Calu3 (cell line): Measurements from ENCODE around the gene FBXW11. TPM values are rescaled to one million over a fixed set of nuclear protein-coding genes. Genes with fewer than 3 reads are reported as not detected.
"Not testable (repeated sequence)": the region's sequence is repeated elsewhere in the genome, so short reads cannot be mapped to it uniquely, and the experiment has no call there.

Experiments
- BruUV-seq: library from RNA; stranded (reverse); fragments of 400-500 nt; replicated peaks from 2 replicates; lab custom pipeline; 2021; lab: Mats Ljungman, UMichigan
- CTCF ChIA-PET: fragments of 300-600 bp; sonication (Branson Sonifier 250); formaldehyde crosslinking; loops from one replicate; lab custom pipeline; 2022; ENCODE audit warnings: antibody characterized with exemption; lab: Charles Lee
- DNase-seq: peaks from one replicate; pipeline ENCODE4 v3.0.0; 2022
- H3K27ac Mint-ChIP-seq: one replicate; pipeline ENCODE4 v1.8.0; 2022; ENCODE audit warnings: mixed read lengths; ENCODE audit not compliant: unreplicated experiment
- H3K27me3 Mint-ChIP-seq: one replicate; pipeline ENCODE4 v1.8.0; 2022; ENCODE audit warnings: mixed read lengths; ENCODE audit not compliant: unreplicated experiment
- H3K36me3 Mint-ChIP-seq: one replicate; pipeline ENCODE4 v1.8.0; 2022; ENCODE audit warnings: mild to moderate bottlenecking, moderate library complexity, mixed read lengths; ENCODE audit not compliant: insufficient read depth, unreplicated experiment
- H3K4me1 Mint-ChIP-seq: one replicate; pipeline ENCODE4 v1.8.0; 2022; ENCODE audit warnings: mild to moderate bottlenecking, low read depth, mixed read lengths; ENCODE audit not compliant: unreplicated experiment
- H3K4me3 Mint-ChIP-seq: one replicate; pipeline ENCODE4 v1.8.0; 2022; ENCODE audit warnings: mild to moderate bottlenecking, low read depth, moderate library complexity, mixed read lengths; ENCODE audit not compliant: unreplicated experiment
- H3K9me3 Mint-ChIP-seq: one replicate; pipeline ENCODE4 v1.8.0; 2022; ENCODE audit warnings: low read depth, mixed read lengths; ENCODE audit not compliant: unreplicated experiment
- CTCF ChIP-seq: fragments of 200-600 bp; IDR thresholded peaks from one replicate; pipeline ENCODE4 v1.8.0; 2022; ENCODE audit warnings: antibody characterized with exemption; ENCODE audit not compliant: unreplicated experiment
- intact Hi-C: fragments of 100-400 bp; cut with micrococcal nuclease; formaldehyde crosslinking; loops from one replicate; pipeline ENCODE4 v1.10.0; 2022; ENCODE audit not compliant: unreplicated experiment
- total RNA-seq: library from RNA; stranded (reverse); gene quantifications from 2 replicates; pipeline ENCODE4 v1.2.3, GENCODE V29; 2022

Gene FBXW11
- total RNA-seq, 1 experiment from 2014 or later = 63.3 TPM

- Mint-ChIP-seq H3K27me3 (no peaks in the 10 kb centered on the region), H3K4me3 (no peak overlapping the region), H3K36me3 (peaks cover 4% of the 10 kb centered on the region), H3K9me3 (peaks cover 7% of the 10 kb centered on the region), H3K27ac (no peak overlapping the region), H3K4me1 (peaks cover 38% of the 10 kb centered on the region)
- TF ChIP-seq CTCF = no peak
- DNase-seq = no peak
- no TSS peak for BruUV-seq
- intact Hi-C loops = no loop called here
- CTCF ChIA-PET = no interaction called here
These were observed 27.9 kb downstream of the FBXW11 start for GRCh38 chr5:171978519-171978918.

GRCh38 chr5:171978016-171978415, 28.4 kb downstream of the FBXW11 start:
- Mint-ChIP-seq H3K4me3 (no peak overlapping the region), H3K36me3 (peaks cover 4% of the 10 kb centered on the region), H3K27me3 (no peaks in the 10 kb centered on the region), H3K27ac (no peak overlapping the region), H3K4me1 (peaks cover 38% of the 10 kb centered on the region), H3K9me3 (peaks cover 7% of the 10 kb centered on the region)
- intact Hi-C loops = no loop called here
- no TSS peak for BruUV-seq
- CTCF ChIA-PET = no interaction called here
- no peak for DNase-seq
- no peak for TF ChIP-seq CTCF

GRCh38 chr5:171977244-171977950, 29.0 kb downstream of the FBXW11 start:
- H3K4me3 Mint-ChIP-seq, BruUV-seq, intact Hi-C loops, DNase-seq, H3K36me3 Mint-ChIP-seq, H3K27me3 Mint-ChIP-seq, H3K9me3 Mint-ChIP-seq, H3K27ac Mint-ChIP-seq: not testable (repeated sequence)
- CTCF ChIA-PET = interaction anchor here (0.6 kb wide), 1 partner anchor 30 kb away, joined by 3 read pairs; no protein-coding TSS in a partner anchor
- peaks cover 38% of the 10 kb centered on the region for H3K4me1 Mint-ChIP-seq

GRCh38 chr5:171975877-171976667, 30.4 kb downstream of the FBXW11 start:
- no peak for DNase-seq
- CTCF ChIA-PET = no interaction called here
- Mint-ChIP-seq H3K4me3 (no peak overlapping the region), H3K27ac (no peak overlapping the region), H3K36me3 (peaks cover 4% of the 10 kb centered on the region), H3K4me1 (peaks cover 33% of the 10 kb centered on the region), H3K9me3 (peaks cover 7% of the 10 kb centered on the region), H3K27me3 (no peaks in the 10 kb centered on the region)
- no TSS peak for BruUV-seq
- no peak for TF ChIP-seq CTCF
- intact Hi-C loops = no loop called here
